Right lobe of liver (tissue), 4 donors: ENCODE data around the gene CLMP.

ENCODE experiments used
- CTCF ChIP-seq, 4 donors: fragments of 200-600 bp in 3 of 4; fragments of 450-650 bp in 1 of 4; IDR thresholded peaks; one replicate each; pipeline versions ENCODE4 v1.5.1 to v1.8.0; 2016 to 2022; ENCODE audit warnings: antibody characterized with exemption in 4 of 4, mild to moderate bottlenecking in 2 of 4
- POLR2A ChIP-seq: fragments of 450-650 bp; IDR thresholded peaks from one replicate; pipeline ENCODE4 v1.6.1; 2017; ENCODE audit warnings: antibody characterized with exemption, mild to moderate bottlenecking
- donor health status: DM: no; HTN: no; CAD: no.
- donor health status: DM: no; HTN: no; CAD: no.
- donor health status: DM: no; HTN: yes; CAD: no.

DNA sequence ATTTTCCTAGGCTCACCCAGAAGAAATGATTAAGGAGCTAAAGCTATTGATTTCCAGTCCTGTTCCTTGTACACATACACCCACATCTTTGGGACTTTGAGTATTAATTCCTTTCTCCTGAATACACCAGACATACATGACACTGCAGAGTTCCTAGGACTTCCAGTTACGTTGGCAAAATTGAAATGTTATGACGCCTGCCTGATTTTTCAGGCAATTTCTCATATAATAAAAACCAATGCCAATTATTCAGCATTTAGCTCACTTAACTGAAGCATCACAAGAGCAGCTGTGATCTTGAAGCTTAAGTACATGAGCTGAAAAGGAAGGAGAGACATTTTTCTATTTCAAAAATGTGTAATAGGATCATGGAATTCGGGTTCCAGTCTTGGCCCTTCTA lies 4.5 kb downstream of the CLMP start:
- TF ChIP-seq CTCF (IDR thresholded peaks at IDR 0.05) = no peak
- TF ChIP-seq POLR2A = no peak
